Hematopoietic multipotent progenitor cell treated with erythropoietin and hydrocortisone succinate and interleukin-3 and kit ligand, for 6 days (in vitro differentiated cells): Measurements from ENCODE around the gene SERF1A.
"Not testable (repeated sequence)": the region's sequence is repeated elsewhere in the genome, so short reads cannot be mapped to it uniquely, and the experiment has no call there.

ENCODE experiments used
- DNase-seq: peaks from one replicate; pipeline ENCODE4 v3.0.0-alpha.2; 2015

SERF1A gene

DNA sequence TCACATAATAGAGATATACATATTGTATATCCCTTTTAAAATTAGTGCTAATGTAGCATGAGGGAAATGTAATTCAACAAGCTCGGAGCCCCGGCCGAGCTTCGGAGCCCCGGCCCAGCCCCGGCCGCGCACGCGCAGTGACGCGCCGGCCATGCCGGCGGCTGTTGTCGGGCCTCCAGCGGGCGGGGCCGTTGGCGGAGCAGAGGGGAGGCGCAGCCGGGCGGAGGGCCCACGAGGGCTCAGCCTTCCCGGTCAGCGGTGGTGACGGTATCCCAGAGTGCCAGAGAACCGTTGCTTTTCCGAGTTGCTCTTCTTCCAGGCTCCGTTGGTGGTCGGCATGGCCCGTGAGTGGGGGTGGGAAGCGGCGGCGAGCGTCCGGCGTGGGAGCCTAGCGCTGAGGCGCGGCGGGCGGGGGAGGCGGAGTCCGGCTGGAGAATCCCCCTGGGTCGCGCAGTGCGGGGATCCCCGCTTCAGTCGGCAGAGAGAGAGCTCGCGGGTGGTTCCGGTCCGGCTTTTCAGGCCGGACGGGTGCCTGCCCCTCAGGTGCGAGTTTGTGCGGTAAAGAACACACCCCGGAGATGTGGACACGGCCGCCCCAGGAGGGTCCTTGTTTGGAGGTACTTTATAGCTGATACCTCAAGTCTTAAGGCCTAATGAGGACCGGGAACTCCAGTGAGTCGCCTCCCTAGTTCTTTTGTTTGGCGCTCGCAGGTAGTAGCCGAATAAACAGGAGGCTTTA, at the start of gene SERF1A:
SERF1A (plus strand) TSS at position 137 of the 739 bp plus-strand sequence; CDS start at position 338, 201 bp downstream.
- DNase-seq = not testable (repeated sequence)

DNA sequence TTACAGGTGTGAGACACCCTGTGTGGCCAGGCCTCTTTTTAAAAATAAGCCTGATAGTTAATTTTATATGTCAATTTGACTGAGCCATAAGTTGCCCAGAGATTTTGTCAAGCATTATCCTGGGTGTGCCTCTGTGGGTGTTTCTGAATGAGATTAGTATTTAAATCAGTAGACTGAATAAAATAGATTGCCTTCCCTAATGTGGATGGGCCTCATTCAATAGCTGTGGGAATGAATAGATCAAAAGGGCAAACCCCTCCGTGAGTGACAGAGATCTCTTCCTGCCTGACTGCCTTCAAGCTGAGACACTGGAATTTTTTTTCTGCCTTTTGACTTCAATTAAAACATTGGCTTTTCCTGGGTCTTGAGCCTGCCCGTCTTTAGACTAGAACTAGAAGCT, 33.7 kb upstream of the SERF1A start:
- DNase-seq = not testable (repeated sequence)

DNA sequence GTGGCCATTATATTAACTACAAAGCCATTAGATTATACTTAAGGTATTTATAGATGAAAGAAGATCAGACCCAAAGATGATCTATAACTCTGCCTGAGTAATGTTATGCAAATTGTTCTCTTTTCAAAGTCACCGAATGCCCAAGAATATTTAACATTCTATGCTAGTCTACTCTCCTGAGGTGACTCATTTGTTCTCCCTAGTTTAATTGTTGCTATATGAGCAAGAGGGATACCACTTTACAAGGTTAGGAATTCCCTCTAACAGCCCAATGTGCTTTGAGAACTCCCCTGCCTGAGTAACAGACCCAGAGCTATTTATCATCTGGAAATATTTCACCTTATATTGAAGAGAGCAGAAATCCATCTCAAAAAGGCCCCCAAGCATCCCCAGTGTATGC, 29.8 kb upstream of the SERF1A start:
- not testable (repeated sequence) for DNase-seq

DNA sequence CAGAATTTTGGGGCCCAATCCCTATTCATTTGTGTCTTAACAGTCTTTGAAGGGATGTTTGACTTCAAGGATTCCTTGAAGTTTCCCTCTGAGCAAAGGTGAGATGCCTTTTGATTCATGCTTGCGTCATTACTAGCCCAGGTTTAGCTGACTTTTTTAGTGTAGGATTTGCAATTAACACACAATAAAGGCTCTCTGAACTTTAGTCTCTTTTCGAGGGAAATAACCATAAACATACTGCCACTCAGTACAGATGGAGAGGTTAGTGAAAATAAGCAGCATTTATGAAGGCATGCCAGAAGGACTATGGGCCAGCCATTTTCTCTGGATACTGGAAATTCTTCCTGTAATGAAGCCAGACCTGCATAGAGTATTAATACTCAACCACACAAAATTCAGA, 4.4 kb upstream of the SERF1A start:
- not testable (repeated sequence) for DNase-seq

DNA sequence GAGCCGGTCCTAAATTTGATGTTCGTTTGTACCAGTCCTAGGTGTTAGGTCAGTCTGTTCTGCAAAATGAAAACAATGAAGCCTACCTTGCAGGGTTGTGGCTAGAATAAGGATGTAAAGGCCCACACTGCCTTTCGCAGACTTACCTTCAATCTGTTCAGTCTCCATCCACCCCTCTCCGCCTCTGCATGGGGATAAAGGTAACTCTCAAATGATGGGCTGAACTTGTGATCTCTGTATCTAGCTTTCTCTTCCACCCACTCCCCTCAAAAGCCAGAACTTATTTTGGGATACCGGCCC, 753 bp downstream of the SERF1A start:
- not testable (repeated sequence) for DNase-seq

DNA sequence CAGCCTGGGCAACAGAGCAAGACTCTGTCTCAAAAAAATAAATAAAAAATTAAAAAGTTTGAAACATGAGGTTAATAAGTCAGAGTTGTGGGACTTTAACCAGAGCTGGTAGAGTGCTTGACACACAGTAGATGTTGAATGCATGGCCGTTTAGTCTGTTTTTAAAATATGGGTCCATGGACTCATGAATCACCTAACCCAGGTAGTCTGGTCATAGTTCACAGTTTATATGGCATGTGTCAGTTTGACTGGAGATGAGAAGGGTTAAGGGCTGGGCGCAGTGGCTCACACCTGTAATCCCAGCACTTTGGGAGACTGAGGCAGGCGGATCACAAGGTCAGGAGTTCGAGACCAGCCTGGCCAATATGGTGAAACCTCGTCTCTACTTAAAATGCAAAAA, 6.2 kb downstream of the SERF1A start:
- DNase-seq = not testable (repeated sequence)

DNA sequence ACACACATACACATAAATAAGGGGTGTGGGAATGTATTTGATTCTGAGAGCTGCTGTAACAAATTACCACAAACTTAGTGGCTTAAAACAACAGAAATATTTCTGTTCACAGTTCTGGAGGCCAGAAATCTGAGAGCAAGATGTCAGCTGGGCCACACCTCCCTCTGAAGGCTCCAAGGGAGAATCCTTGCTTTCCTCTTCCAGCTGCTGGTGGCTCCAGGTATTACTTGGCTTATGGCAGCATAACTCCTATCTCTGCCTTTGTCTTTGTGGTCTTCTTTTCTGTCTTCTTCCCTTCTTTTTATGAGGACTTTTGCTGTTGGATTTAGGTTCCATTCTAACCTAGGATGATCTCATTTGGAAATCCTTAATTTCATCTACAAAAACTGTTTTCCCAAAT, 16.4 kb downstream of the SERF1A start:
- not testable (repeated sequence) for DNase-seq

DNA sequence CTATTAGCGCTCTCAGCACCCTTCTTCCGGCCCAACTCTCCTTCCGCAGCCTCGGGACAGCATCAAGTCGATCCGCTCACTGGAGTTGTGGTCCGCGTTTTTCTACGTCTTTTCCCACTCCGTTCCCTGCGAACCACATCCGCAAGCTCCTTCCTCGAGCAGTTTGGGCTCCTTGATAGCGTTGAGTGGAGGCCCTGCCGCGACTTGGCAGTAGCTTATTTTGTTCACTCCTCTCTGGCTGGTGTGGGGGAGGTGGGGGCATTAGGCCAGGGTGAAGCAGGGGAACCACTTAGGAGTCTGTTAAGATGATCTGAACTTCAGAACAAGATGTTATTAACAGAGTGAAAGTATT, 24.7 kb downstream of the SERF1A start:
- not testable (repeated sequence) for DNase-seq

DNA sequence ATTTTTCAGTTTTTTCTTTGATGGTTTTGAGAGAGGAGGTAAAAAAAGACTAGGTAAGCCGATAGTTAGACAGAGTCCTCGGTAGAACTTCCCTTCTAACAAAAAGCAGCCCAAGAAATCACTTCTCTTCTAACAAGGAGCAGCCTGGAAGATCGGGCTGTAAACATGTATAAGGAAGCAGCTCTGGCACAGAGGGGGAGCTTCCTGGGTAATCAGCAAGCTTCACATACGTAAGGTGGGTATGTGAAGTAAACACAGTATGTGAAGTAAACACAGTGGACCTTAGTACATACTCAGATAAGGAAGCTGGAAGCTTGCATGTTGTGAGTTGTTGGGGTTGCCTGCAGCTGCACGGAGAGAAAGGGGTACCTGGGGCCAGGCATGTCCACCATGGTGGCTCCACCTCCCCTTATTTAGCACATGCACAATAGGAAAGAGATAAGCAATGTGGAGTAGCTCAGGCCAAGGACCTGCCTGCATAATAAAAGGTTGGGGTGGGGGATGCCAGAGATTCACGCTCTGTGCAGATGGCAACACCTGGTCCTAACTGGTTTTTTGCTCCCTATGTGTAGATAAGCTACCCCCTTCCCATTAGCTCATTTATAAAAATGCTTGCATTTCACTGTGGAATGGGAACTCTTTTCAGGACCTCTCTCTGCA, 31.4 kb downstream of the SERF1A start:
- DNase-seq = not testable (repeated sequence)

DNA sequence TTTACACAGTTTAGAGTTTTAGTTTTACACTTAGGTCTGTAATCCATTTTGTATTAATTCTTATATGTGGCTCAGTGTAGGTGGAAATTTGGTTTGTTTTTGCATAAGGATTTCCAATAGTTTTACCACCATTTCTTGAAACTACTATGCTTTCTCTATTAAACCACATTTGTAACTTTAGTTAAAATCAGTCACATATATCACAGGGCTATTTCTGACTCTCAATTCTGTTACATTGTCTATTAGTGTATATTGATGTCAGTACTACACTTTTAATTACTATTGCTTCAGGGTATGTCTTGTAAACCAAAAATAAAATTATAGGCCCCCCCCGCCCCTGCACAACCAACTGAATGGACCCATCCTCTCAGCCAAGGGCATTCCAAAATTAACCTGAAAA, 32.1 kb downstream of the SERF1A start:
- not testable (repeated sequence) for DNase-seq

DNA sequence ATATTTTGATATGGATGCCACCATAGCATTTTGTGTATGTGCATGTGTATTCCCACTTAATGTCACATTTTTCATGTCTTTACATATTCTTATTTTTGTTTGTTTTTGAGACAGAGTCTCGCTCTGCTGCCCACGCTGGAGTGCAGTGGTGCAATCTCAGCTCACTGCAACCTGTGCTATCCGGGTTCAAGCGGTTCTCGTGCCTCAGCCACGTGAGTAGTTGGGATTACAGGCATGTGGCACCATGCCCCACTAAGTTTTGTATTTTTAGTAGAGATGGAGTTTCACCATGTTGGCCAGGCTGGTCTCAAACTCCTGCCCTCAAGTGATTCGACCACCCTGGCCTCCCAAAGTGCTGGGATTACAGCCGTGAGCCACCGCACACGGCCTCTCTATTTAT, 52.6 kb downstream of the SERF1A start:
- DNase-seq = not testable (repeated sequence)
